ENCODE results near the gene CCDC88C.

CCDC88C gene

GRCh38 chr14:91326514-91327249, 90.9 kb downstream of the CCDC88C start:
- DNase-seq (ENCODE audit: low read depth), result no peak

DNA sequence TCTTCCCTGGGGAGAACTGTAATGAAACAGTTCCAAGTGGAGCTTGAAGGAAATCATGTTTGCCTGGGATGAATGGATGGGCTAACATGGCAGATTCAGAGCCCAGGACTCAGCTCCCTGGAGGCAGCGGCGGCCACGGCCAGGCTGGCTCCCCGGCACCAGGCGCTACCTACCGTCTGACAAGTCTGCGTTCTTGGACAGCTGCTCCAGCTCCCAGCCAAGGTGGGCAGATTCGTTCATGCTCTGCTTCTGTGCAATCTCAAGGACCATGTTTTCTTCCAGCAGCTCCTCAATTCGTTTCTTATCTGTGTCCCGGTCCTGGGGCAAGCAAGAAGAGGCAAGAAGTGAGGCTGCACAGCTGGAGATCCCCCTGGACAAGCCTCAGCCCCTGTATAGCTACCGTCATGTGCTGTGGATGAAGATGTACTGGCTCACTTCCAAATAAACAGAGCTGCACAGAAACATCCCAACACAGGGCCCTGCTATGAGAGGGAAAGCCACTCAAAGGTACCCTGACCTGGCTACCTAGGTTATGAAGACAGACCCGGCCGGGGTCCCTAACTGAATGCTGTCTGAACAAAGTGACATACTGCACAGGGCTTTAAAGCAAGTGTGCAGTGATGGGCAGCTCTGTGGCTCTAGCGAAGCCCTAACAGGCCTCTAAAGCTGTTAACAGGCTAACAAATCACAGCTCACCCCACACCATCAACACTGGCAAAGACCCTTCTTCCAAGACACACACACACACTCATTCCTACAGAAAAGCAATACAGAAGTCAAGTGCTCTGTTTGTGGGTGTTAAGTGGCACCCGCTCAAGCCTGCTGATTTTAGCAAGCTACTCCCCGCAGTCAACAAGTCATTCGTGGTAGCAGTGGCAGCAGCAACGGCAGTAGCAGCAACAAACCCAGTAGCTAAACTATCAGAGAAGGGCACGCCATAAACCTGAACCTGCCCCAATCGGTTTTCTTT, 92.7 kb downstream of the CCDC88C start:
- DNase-seq (ENCODE audit: low read depth), result no peak

- DNase-seq (ENCODE audit: low read depth), result peak; percentile 91
These were observed 93.7 kb downstream of the CCDC88C start for GRCh38 chr14:91323671-91324605.

GRCh38 chr14:91323031-91323430, 94.6 kb downstream of the CCDC88C start:
- no peak for DNase-seq (ENCODE audit: low read depth)

DNA sequence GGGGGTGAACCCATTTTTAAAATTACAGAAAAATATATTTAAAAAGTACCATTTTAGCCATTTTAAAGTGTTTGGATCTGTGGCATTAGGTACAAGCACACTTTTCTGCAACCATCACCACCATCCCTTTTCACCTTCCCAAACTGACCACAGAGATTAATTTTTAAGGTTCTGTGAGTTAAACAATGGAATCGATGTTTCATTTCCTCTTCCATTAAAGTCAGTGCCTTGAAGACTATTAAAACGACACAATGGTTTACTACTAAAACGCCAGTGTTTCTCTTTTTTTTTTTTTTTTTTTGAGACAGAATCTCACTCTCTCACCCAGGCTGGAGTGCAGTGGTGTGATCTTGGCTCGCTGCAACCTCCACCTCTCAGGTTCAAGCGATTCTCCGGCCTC, 95.0 kb downstream of the CCDC88C start:
- DNase-seq (ENCODE audit: low read depth), result no peak

DNA sequence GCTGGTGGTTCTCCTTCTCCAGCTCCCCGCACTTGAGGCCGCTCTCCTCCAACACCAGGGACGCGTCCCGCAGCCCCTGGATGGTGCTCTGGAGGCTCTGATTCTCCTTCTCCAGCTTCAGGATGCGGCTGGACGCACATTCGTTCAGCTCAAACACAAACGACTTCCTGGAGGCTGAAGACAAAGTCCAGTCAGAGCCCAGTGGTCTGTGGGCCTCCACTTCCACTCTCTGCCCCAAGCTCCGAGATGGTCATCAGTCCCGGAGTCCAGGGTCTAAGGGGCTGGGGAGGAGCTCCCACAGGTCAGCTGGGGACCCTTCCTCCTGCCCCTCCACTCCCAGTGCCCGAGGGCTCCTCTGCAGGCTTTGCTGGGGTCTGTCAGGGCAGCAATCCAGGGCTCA, 96.5 kb downstream of the CCDC88C start:
- no peak for DNase-seq (ENCODE audit: low read depth)

GRCh38 chr14:91320266-91320665, 97.4 kb downstream of the CCDC88C start:
- DNase-seq (ENCODE audit: low read depth), result no peak

- no peak for DNase-seq (ENCODE audit: low read depth)
These were observed 98.7 kb downstream of the CCDC88C start for GRCh38 chr14:91318911-91319310.

DNA sequence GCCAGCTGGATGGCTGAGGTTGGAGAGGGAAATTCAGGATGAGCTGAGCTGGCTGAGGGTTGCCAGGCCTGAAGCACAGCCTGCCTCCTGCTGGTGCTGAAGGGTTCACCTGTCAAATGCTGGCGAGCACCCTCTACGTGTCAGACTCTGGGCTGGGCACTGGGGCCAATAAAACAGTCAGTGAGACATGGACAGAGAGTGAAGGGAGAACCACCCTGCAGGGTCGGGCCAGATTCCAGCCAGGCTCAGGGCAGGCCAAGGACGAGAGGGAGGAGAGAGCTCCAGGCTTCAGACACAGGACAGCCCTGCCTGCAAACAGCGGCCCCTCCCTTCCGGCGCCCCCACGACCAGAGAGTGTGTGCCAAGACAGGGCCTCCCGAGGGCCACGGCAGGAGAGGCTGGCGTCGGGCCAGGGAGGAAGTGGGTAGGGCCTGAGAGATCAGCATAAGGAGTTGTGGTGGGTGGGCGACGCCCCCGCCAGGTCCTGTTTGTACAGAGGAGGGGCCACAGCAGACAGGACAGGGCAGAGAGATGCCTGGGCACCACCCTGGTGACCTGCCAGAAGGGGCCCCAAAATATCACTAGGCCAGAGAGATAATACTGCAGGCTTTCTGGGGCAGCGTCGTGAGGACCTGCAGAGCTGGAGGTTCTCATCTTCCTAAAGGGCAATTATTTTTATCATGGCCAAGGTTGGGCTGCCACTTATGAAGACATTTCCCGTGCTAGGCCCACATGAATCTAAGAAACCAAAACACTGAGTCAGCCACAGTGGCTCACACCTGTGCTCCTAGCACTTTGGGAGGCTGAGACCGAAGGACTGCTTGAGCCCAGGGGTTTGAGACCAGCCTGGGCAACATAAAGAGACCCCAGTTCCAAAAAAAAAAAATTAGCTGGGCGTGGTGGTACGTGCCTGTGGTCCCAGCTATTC, 100.0 kb downstream of the CCDC88C start:
- DNase-seq (ENCODE audit: low read depth), result peak; percentile 75

- DNase-seq (ENCODE audit: low read depth), result no peak
These were observed 100.9 kb downstream of the CCDC88C start for GRCh38 chr14:91316761-91317160.

DNA sequence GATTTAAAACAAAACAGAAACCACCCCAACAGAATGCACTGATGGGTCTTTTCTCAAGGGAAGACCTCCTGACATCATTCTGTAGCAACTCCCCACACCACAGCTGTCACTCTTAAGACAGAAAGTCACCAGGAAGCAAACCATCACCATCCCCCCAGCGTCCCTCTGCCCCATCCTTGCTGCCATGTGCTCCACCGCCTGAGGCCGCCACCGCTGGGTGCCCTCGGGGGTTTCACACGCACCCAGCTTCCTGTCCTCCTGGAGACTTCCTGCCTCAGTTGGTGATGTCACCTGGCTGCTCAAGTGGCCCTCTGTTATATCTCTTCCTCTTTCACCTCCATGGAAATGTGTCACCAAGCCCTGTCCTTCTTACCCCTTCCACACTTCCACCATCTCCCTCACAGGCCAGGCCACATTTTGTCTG, 101.8 kb downstream of the CCDC88C start:
- DNase-seq (ENCODE audit: low read depth), result peak; percentile 84

GRCh38 chr14:91313852-91314251, 103.8 kb downstream of the CCDC88C start:
- DNase-seq (ENCODE audit: low read depth), result no peak

- no peak for DNase-seq (ENCODE audit: low read depth)
These were observed 104.3 kb downstream of the CCDC88C start for GRCh38 chr14:91313154-91313850.

GRCh38 chr14:91311284-91311662, 106.3 kb downstream of the CCDC88C start:
- no peak for DNase-seq (ENCODE audit: low read depth)

DNA sequence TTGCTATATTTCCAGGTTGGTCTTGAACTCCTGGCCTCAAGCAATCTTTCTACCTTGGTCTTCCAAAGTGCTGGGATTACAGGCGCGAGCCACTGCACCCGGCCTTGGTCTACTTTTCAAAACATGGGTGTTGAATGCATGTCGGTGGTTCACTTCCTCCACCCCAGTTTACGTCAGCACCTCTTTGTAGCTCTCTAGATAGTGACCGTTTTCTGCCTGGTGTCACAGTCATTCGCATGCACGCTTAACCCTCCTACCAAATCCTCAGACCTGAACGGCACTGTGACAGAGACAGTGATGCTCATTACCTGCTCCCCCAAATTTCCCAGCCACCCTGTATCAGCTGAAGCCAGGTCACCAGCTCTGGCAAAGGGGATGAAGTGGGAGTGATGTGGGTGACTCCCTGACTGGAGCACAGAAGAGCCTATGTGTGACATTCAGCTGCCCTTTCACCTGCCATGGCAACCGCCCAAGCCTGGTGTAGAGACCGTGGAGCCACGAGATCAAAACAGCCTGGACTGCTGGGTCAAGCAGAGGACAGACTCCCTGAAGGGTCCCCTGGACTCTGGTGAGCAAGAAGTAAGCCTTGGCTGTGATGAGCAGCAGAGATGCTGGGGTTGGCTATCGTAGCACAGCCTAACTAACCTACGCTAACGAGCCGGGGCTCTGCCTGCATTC, 106.9 kb downstream of the CCDC88C start:
- no peak for DNase-seq (ENCODE audit: low read depth)

- DNase-seq (ENCODE audit: low read depth), result no peak
These were observed 107.8 kb downstream of the CCDC88C start for GRCh38 chr14:91309756-91310280.

DNA sequence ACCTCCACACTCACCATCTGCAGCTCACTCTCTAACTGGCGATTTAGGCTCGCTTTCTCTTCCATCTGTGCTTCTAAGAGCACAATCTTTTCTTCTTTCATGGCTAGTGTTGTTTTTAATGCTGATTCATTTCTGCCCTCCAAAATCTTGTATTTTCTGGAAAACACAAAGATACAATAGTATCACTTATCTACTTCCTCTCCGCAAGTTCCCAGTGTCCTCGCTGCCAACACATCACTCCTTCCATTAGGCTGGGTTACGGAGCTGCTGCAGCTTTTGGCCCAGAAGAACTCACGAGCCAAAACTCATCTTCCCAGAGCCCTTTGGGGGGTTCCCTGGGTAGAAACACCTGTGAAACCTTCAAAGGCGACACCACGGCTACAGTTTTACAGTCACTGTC, 109.3 kb downstream of the CCDC88C start:
- no peak for DNase-seq (ENCODE audit: low read depth)

DNA sequence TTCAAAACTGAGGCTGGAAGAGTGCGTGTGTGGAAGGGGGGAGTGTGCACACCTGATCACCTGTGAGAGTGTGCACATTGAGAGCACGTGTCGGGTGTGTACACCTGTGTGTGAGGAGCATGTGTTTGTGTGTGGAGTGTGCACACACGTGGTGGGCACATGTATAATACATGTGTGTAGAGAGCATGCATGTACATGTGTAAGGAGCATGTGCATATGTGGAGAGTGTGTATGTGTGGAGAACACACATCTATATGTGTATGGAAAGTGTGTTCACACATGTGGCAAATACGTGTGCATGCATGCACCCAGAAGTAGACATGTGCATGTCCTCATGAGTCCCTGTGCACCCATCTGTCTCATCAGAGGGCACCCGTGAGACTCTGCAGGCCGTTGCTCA, 110.0 kb downstream of the CCDC88C start:
- no peak for DNase-seq (ENCODE audit: low read depth)

- no peak for DNase-seq (ENCODE audit: low read depth)
These were observed 110.6 kb downstream of the CCDC88C start for GRCh38 chr14:91307046-91307445.
